GM13977 (cell line): ENCODE results near the gene BCAR1.

Experiments
- DNase-seq: peaks from one replicate; pipeline ENCODE4 v3.0.0; 2012; ENCODE audit warnings: low spot score
- in situ Hi-C: fragments of 300-500 bp; cut with MboI; formaldehyde crosslinking; loops from one replicate; pipeline ENCODE4 v1.12.0; 2022; ENCODE audit warnings: low sequenced_read_pairs, low pct_unique_long_range_greater_than_20kb, mixed read lengths, inconsistent platforms; ENCODE audit not compliant: unreplicated experiment
- TF ChIP-seq, protein P1 (sequence below): IDR thresholded peaks from 2 replicates; pipeline ENCODE4 v1.5.1; 2012; ENCODE audit warnings: mild to moderate bottlenecking, control low read depth; ENCODE audit not compliant: insufficient read depth; ENCODE audit errors: extremely low read depth, missing control alignments

The BCAR1 gene

DNA sequence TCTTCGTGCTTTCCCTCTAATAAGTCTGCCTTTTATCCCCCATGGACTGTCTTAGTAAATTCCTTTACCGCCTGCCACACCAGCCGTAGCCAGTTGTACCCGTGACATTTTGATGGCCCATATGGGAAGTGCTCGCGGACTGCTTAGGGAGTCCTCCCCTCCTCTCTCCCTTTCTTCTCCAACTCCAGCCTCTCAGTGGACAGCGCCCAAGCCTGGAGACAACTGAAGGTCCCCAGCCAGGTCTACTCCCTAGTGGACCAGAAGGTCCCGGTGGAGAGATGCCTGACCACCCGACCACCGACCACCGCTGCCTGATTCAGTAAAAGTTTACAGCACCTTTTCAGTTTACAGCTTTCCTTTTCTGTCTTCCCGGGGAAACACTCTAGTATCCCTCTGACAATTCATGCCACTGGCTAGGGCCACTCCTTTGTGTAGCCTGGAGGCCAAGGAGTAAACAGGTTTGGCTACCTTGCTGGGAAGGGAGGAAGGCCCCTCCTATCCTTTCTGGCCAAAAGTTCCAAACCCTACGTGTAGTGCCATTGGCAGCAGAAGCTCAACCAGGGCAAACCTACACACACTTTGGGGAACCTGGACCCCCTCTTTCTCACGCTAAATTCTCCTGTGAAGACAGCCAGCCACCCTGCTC lies 62.5 kb downstream of the BCAR1 start:
- in situ Hi-C loops, result no loop called here
- TF ChIP-seq, protein P1, sequence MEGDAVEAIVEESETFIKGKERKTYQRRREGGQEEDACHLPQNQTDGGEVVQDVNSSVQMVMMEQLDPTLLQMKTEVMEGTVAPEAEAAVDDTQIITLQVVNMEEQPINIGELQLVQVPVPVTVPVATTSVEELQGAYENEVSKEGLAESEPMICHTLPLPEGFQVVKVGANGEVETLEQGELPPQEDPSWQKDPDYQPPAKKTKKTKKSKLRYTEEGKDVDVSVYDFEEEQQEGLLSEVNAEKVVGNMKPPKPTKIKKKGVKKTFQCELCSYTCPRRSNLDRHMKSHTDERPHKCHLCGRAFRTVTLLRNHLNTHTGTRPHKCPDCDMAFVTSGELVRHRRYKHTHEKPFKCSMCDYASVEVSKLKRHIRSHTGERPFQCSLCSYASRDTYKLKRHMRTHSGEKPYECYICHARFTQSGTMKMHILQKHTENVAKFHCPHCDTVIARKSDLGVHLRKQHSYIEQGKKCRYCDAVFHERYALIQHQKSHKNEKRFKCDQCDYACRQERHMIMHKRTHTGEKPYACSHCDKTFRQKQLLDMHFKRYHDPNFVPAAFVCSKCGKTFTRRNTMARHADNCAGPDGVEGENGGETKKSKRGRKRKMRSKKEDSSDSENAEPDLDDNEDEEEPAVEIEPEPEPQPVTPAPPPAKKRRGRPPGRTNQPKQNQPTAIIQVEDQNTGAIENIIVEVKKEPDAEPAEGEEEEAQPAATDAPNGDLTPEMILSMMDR, result no peak
- DNase-seq, result no peak

- DNase-seq, result no peak
- in situ Hi-C loops, result no loop called here
Measured at GRCh38 chr16:75181630-75182029, 69.8 kb downstream of the BCAR1 start.

DNA sequence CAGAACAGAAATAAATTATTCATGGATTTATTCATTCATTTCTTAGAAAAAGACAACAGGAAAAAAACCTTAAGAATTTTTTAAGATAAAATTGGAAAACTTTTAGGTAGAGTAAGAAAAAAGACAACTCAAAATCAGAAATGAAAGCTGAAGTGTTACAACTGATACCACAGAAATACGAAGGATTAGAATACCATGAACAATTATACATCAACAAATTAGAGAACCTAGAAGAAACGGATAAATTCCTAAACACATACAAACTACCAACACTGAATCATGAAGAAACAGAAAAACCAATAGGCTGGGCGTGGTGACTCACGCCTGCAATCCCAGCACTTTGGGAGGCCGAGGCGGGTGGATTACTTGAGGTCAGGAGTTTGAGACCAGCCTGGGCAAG lies 72.2 kb downstream of the BCAR1 start:
- no peak for DNase-seq
- TF ChIP-seq, protein P1, result no peak
- in situ Hi-C loops, result no loop called here

More at GRCh38 chr16:75181630-75182029, 69.8 kb downstream of the BCAR1 start:
- TF ChIP-seq, protein P1, result no peak
